OCI-LY1 (cell line): ENCODE measurements around the gene MAP1S.

Source experiments
- EZH2 ChIP-seq: fragments of 200-600 bp; sonication (generic), shearing (Covaris generic); IDR thresholded peaks from 2 replicates; pipeline ENCODE4 v1.8.0; 2017; ENCODE audit warnings: borderline replicate concordance, mixed run types, mild to moderate bottlenecking, antibody characterized with exemption, low read length, moderate library complexity, mixed read lengths
- TF ChIP-seq, protein P1 (sequence below): fragments of 200-600 bp; sonication (generic), shearing (Covaris generic); IDR thresholded peaks from 2 replicates; pipeline ENCODE4 v1.5.1; 2017; ENCODE audit warnings: mild to moderate bottlenecking, antibody characterized with exemption, low read length, moderate library complexity, mixed read lengths

DNA sequence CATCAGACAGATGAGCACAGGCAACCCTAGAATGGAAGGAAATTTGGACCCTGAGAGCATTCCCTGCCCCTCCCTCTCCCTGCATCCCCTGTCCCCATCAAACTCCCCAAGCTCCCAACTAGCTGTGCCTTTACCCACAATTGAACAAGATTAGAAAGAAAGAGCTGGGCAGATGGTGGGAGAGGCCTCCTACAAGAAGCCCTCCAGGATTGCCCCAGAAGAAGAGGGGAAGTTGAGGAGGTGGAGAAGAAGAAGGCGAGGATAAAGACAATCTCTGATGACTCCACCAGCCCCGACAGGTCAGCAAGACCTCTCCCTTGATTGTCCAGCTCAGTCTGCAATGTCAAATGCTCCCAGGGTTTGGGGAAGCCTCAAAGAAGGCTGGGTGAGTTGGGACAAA is 43.0 kb upstream of the MAP1S start:
- TF ChIP-seq, protein P1, sequence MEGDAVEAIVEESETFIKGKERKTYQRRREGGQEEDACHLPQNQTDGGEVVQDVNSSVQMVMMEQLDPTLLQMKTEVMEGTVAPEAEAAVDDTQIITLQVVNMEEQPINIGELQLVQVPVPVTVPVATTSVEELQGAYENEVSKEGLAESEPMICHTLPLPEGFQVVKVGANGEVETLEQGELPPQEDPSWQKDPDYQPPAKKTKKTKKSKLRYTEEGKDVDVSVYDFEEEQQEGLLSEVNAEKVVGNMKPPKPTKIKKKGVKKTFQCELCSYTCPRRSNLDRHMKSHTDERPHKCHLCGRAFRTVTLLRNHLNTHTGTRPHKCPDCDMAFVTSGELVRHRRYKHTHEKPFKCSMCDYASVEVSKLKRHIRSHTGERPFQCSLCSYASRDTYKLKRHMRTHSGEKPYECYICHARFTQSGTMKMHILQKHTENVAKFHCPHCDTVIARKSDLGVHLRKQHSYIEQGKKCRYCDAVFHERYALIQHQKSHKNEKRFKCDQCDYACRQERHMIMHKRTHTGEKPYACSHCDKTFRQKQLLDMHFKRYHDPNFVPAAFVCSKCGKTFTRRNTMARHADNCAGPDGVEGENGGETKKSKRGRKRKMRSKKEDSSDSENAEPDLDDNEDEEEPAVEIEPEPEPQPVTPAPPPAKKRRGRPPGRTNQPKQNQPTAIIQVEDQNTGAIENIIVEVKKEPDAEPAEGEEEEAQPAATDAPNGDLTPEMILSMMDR: no peak
- TF ChIP-seq EZH2: no peak
